Adrenal gland (tissue), 5 donors: ENCODE measurements around the gene UBL5.

Experiments
- POLR2A ChIP-seq, 2 donors: fragments of 450-650 bp; IDR thresholded peaks; one replicate each; pipeline ENCODE4 v1.6.1; 2017; ENCODE audit warnings: antibody characterized with exemption in 2 of 2, mild to moderate bottlenecking in 2 of 2, moderate library complexity in 1 of 2
- TF ChIP-seq, protein P1 (sequence below), 6 experiments: fragments of 450-650 bp in 4 of 6; fragments of 200-600 bp in 2 of 6; sonication (generic) in 1 of 6; IDR thresholded peaks; 1 replicate in 5 of 6; 2 replicates in 1 of 6; pipeline versions ENCODE4 v1.5.1 to v1.8.0; 2016 to 2021; ENCODE audit warnings: antibody characterized with exemption in 6 of 6, mild to moderate bottlenecking in 2 of 6, moderate library complexity in 1 of 6
- donor health status: DM: no; HTN: no; CAD: no.

DNA sequence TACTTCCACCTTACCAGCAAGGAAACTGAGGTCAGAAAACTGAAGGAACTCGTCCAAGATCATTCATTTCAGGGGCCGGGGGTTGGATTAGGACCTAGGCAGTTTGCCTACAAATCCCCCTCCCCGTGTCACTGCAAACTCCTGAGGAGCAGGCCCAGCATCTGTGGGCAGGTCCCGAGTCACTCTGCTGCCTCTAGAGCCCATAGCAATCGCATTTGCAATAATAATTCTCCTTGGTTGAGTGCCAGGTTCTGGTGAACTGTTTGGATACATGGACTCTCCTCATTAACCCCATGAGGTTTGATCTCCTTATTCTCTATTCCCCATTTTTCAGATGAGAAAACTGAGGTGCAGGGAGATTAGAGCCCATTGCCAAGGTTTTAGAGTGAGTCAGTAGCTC is 8.3 kb downstream of the UBL5 start:
- TF ChIP-seq, protein P1, sequence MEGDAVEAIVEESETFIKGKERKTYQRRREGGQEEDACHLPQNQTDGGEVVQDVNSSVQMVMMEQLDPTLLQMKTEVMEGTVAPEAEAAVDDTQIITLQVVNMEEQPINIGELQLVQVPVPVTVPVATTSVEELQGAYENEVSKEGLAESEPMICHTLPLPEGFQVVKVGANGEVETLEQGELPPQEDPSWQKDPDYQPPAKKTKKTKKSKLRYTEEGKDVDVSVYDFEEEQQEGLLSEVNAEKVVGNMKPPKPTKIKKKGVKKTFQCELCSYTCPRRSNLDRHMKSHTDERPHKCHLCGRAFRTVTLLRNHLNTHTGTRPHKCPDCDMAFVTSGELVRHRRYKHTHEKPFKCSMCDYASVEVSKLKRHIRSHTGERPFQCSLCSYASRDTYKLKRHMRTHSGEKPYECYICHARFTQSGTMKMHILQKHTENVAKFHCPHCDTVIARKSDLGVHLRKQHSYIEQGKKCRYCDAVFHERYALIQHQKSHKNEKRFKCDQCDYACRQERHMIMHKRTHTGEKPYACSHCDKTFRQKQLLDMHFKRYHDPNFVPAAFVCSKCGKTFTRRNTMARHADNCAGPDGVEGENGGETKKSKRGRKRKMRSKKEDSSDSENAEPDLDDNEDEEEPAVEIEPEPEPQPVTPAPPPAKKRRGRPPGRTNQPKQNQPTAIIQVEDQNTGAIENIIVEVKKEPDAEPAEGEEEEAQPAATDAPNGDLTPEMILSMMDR (IDR thresholded peaks at IDR 0.05): no peak
- no peak for TF ChIP-seq POLR2A (IDR thresholded peaks at IDR 0.05)
